HG02938 (cell line): ENCODE results near the gene AP3B1.

Experiments
- ATAC-seq: cut with Tn5 transposase; IDR thresholded peaks from one replicate; pipeline ENCODE4 v1.9.1; 2021; ENCODE audit warnings: mild to moderate bottlenecking, moderate library complexity; ENCODE audit not compliant: unreplicated experiment

Gene AP3B1

GRCh38 chr5:77986261-77986660, 308.2 kb downstream of the AP3B1 start:
- no peak for ATAC-seq

GRCh38 chr5:77985247-77985646, 309.3 kb downstream of the AP3B1 start:
- ATAC-seq, result no peak

GRCh38 chr5:77984587-77984986, 309.9 kb downstream of the AP3B1 start:
- ATAC-seq, result no peak

DNA sequence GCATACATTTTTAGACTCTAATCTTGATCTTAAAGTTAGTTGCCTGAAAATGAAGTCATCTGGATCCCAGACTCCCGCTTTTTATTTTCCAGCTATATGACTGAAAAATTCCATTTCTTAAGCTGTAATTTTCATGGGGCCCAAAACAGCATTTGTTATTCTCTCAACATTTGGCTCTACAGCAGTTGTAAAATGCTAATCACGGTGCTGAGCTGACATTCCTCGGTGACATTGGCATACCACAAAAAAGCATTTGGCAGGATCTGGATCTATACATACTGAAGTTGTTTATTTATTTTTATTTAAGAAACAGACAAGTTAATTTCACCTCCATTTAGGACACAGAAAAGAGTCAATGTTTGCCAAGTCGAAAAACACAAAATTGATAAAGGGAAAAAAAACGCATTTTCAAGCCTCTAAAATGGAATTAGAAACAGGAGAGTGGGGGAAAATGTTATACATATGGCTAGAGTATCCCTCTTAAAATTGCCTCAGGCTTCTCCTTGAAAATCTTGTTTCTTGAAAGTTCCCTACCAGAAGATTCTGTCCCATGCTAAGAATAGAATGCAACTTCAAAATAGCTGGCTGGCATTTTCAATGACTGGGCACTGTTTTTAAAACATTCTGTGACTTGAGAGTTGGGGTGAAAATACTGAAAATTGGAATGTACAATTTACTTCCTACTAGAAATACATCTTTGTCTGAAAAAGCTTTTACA, 310.9 kb downstream of the AP3B1 start:
- no peak for ATAC-seq

- ATAC-seq, result no peak
Observed at GRCh38 chr5:77981820-77982219, 312.7 kb downstream of the AP3B1 start.

DNA sequence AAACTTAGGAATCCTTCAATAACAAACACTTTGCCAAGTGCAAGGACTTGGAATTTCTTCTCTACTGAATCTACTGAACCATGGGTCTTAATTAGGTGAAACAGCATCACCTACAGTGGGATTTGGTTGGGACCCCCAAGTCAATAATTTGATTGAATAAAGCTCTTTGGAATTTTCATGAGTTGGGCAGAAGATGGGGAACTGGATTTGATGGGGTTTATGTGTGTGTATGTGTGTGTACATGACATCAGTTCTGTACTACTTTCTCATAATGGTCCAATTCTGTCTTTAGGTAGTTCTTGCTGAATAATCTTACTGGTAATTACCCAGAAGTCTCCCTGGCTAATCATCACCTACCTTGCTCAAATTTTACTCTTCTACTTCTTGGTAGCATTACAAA, 319.9 kb downstream of the AP3B1 start:
- ATAC-seq, result no peak

GRCh38 chr5:77973253-77973609, 321.3 kb downstream of the AP3B1 start:
- no peak for ATAC-seq

DNA sequence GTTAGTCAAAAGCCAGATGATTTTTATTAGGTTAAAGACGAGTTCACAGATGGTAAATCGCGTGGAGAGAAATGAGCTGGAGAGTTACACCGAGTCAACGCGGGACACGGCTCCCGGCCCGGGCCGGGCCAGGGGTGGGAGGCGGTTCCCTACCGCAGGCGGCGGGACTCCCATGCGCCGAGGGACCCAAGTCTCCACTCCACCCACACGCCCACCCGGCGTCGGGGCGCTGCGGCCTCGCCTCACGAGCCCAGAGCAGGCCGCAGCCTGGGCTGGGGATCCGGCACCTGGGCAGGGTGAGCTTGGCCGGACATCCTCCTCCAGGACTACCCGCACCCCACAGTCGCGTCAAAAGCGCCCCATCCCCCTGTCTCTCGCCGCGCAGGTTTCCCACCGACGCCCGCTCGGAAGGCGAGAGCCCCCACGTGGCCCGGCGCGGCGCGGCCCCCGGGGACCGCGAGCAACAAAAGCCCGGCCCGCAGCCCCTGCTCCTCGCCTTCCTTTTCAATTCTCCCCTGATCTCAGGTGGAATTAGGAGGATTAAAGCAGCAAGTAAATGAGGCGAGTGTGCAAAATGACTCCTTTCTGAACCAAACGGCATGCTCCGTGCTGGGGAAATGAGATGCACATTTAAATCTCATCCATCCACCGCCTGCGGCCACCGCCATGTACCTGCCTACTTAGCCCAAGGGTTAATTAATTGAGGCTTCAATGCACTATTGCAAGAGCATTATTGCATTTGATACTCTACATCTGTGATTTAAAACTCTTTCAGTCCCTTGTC, 321.8 kb downstream of the AP3B1 start:
- ATAC-seq, result no peak

- no peak for ATAC-seq
Observed at GRCh38 chr5:77971776-77972468, 322.6 kb downstream of the AP3B1 start.

DNA sequence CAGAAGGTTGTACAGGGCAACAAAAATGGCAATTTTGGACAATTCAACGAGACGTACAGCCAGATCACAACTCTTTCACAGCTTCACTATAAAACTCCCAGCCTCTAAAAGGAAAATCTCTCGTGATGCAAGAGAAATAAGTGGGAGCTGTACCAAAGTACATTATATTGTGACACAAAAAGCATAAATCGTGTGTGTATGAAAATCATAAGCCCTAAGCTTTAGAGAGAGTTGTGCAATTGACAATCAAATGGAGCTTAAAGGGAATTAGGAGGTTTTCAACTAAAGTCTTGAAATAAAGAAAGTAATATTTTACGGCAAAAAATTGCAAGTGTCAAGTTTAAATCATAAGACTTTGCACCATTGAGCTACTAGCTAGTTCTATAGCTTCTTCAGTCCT, 323.6 kb downstream of the AP3B1 start:
- no peak for ATAC-seq

DNA sequence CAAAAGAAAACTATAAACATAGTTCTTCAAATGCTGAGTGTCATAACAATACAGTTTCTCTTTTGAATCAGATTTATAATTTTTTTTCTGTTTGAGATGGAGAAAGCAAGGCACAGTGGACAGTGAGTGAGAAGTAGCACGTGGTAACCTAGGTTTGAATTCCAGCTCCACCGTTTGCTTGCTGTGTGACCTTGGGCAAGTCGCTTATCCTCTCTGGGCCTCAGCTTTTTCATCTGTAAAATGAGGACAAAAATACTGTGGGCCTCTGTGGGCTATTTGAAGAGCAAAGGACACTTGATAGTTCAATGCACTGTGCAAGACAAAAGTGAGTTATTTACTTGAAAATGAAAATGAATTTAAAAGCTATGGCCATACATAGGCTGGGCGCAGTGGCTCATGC, 330.7 kb downstream of the AP3B1 start:
- ATAC-seq, result no peak

- no peak for ATAC-seq
Observed at GRCh38 chr5:77960863-77961396, 333.6 kb downstream of the AP3B1 start.

GRCh38 chr5:77960305-77960704, 334.2 kb downstream of the AP3B1 start:
- ATAC-seq, result no peak

- ATAC-seq, result no peak
Observed at GRCh38 chr5:77958642-77959330, 335.7 kb downstream of the AP3B1 start.

DNA sequence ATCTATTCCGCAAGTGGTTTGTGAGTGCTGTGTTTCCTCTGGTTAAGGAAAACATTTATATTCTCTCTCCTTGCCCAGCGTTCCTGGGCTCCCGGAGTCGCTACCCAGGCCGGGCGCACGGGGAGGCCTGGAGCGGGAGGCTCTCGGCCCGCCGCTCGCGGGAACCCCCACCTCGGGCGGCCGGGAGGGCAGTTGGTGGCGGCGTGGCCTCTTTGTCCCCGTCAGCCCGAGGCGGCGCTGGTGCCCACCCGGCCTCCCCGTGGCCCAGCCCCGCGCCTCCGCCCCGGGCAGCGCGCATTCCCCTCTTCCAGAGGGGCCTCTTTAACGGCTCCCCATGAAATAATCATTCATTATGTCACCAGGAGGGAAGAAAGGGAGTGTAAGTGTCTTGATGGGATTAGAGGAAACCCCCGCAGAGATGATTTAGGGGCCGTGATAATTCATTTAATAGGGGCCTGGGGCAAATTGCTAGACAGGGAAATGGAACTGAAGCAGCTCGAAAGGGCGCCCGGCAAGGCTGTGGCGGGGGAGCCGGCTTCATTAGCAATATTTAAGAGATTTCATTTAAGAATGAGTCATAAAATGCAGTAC, 336.5 kb downstream of the AP3B1 start:
- no peak for ATAC-seq

DNA sequence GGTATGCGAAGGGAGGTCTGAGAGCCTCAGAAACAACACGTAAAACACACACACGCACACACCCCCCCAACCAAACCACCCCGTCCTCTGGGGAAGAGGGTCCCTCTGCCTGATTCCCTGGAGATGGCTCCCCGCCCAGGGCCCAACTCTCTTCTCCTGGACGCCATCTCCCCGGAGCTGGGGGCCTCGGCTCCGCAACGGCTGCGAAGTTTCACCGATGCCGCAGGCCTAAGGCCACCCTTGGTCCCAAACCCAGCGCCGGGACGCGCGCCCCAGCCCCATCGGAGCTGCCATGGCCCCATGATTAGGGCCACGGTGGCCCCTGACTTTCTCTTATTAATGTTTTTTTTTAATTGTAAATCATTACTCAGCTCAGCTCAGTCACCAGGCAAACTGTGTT, 337.0 kb downstream of the AP3B1 start:
- no peak for ATAC-seq

DNA sequence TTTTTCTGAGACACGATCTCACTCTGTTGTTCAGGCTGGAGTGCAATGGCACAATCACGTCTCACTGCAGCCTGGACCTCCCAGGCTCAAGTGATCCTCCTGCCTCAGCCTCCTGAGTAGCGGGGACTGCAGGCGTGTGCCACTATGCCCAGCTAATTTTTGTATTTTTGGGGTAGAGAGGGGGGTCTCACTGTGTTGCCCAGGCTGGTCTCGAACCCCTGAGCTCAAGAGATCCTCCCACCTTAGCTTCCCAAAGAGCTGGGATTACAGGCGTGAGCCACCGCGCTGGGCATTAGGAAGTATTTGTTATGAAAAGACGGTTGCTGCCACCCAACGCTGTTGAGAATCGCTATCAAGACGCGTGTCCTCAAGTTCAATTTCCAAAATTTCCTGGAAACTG, 337.4 kb downstream of the AP3B1 start:
- no peak for ATAC-seq

DNA sequence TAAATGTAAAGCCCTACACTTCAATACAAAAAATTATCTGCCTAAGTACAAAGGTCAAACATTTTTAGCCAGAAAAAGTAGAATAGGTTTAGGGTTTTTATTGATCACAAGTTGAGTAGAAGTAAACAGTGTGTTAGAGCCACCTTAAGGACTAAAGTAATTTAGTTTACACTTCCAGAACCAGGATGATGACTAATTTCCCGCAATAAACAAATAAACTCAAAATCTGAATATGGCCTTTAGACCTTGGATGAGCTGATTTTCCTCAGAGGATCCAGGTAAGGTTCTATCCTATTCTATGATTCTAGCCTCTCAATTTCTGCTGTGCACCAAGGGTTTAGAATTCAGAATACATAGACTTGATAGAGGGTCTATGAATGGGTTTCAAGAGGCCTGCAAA, 338.9 kb downstream of the AP3B1 start:
- no peak for ATAC-seq

GRCh38 chr5:77953374-77953773, 341.1 kb downstream of the AP3B1 start:
- no peak for ATAC-seq

DNA sequence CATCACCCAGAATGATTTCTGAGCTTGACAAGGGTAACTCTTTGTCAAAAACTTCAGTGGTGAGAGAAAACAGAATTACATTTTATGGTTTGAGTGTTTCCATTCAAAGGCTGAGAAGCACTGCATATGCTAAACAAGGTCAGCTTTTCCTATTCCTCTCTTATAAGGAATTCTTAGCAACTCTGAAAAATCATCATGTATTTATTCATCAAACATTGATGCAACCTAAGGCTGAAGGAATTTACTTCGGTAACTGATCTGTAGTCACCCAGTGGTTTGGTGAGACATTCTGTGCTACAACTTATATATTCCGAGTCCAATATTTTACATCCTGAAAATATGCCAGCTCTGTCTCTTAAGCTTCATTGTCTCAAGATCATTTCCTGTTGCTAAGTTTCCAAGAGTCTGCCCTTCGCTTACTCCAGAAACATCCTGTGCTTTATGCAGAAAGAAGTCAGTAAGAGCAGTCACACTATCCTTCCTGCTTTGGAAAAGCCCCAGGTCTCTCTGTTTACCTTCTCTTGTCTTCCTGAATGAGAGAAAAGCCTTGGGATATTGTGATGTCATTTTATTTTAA, 341.8 kb downstream of the AP3B1 start:
- no peak for ATAC-seq
